Ishikawa (cell line): ENCODE results near the gene SHPK.

Source experiments
- CEBPB ChIP-seq: IDR thresholded peaks from 2 replicates; pipeline ENCODE4 v1.6.1; 2012
- CREB1 ChIP-seq: IDR thresholded peaks from 2 replicates; pipeline ENCODE4 v1.6.1; 2012; ENCODE audit warnings: low read depth
- EGR1 ChIP-seq: IDR thresholded peaks from 2 replicates; pipeline ENCODE4 v1.6.1; 2012
- EP300 ChIP-seq: IDR thresholded peaks from 2 replicates; pipeline ENCODE4 v1.6.1; 2012; ENCODE audit warnings: borderline replicate concordance
- FOXM1 ChIP-seq: IDR thresholded peaks from 2 replicates; pipeline ENCODE4 v1.6.1; 2012; ENCODE audit warnings: low read depth, borderline replicate concordance
- NFIC ChIP-seq: IDR thresholded peaks from 2 replicates; pipeline ENCODE4 v1.6.1; 2012
- RAD21 ChIP-seq: IDR thresholded peaks from 2 replicates; pipeline ENCODE4 v1.6.1; 2012; ENCODE audit warnings: low read depth
- REST ChIP-seq: IDR thresholded peaks from 2 replicates; pipeline ENCODE4 v1.6.1; 2012; ENCODE audit warnings: low read depth, mild to moderate bottlenecking
- TAF1 ChIP-seq: IDR thresholded peaks from 2 replicates; pipeline ENCODE4 v1.6.1; 2012; ENCODE audit warnings: low read depth, mild to moderate bottlenecking
- TCF12 ChIP-seq: IDR thresholded peaks from 2 replicates; pipeline ENCODE4 v1.6.1; 2012; ENCODE audit warnings: low read depth
- TEAD4 ChIP-seq: IDR thresholded peaks from 2 replicates; pipeline ENCODE4 v1.6.1; 2012
- YY1 ChIP-seq: IDR thresholded peaks from 2 replicates; pipeline ENCODE4 v1.6.1; 2012; ENCODE audit warnings: low read depth
- ZBTB7A ChIP-seq: IDR thresholded peaks from 2 replicates; pipeline ENCODE4 v1.6.1; 2012; ENCODE audit warnings: low read depth
- TF ChIP-seq, protein P1 (sequence below): IDR thresholded peaks from 2 replicates; pipeline ENCODE4 v1.6.1; 2012
- TF ChIP-seq, protein P2 (sequence below): IDR thresholded peaks from 2 replicates; pipeline ENCODE4 v1.6.1; 2012

Gene SHPK

GRCh38 chr17:3575511-3575910, 60.5 kb downstream of the SHPK start:
- TF ChIP-seq RAD21, result no peak
- TF ChIP-seq NFIC, result no peak
- TF ChIP-seq, protein P1, sequence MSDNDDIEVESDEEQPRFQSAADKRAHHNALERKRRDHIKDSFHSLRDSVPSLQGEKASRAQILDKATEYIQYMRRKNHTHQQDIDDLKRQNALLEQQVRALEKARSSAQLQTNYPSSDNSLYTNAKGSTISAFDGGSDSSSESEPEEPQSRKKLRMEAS, result no peak
- TF ChIP-seq CEBPB, result no peak
- TF ChIP-seq FOXM1, result no peak
- TF ChIP-seq CREB1, result no peak
- no peak for TF ChIP-seq YY1
- no peak for TF ChIP-seq TCF12
- no peak for TF ChIP-seq TEAD4
- TF ChIP-seq TAF1, result no peak
- TF ChIP-seq REST, result no peak
- TF ChIP-seq ZBTB7A, result no peak
- TF ChIP-seq EP300, result no peak
- no peak for TF ChIP-seq EGR1
- TF ChIP-seq, protein P2, sequence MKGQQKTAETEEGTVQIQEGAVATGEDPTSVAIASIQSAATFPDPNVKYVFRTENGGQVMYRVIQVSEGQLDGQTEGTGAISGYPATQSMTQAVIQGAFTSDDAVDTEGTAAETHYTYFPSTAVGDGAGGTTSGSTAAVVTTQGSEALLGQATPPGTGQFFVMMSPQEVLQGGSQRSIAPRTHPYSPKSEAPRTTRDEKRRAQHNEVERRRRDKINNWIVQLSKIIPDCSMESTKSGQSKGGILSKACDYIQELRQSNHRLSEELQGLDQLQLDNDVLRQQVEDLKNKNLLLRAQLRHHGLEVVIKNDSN, result no peak

DNA sequence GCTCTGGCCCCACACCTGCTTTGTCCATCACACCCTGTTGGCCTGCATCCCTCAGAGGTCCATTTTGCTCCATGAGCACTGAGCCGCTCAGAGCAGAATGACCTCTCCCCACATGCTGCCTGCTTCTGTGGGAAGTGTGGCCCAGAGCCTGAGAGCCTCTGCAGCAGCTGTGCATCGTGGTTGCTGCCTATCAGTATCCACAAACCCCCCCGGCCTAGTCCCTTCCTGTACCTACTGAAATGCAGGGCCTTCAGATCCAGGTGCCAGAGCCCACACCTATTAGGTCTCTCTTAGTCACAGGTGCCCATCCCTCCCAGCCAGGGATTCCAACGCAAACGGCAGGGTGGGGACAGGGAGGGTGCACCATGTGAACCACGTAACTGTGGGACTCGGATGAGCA, 61.8 kb downstream of the SHPK start:
- TF ChIP-seq FOXM1, result no peak
- no peak for TF ChIP-seq EP300
- TF ChIP-seq, protein P2, result no peak
- TF ChIP-seq TEAD4, result no peak
- no peak for TF ChIP-seq TAF1
- no peak for TF ChIP-seq ZBTB7A
- TF ChIP-seq, protein P1, result no peak
- TF ChIP-seq NFIC, result no peak
- no peak for TF ChIP-seq CEBPB
- no peak for TF ChIP-seq YY1
- no peak for TF ChIP-seq RAD21
- no peak for TF ChIP-seq TCF12
- no peak for TF ChIP-seq CREB1
- no peak for TF ChIP-seq REST
- no peak for TF ChIP-seq EGR1

DNA sequence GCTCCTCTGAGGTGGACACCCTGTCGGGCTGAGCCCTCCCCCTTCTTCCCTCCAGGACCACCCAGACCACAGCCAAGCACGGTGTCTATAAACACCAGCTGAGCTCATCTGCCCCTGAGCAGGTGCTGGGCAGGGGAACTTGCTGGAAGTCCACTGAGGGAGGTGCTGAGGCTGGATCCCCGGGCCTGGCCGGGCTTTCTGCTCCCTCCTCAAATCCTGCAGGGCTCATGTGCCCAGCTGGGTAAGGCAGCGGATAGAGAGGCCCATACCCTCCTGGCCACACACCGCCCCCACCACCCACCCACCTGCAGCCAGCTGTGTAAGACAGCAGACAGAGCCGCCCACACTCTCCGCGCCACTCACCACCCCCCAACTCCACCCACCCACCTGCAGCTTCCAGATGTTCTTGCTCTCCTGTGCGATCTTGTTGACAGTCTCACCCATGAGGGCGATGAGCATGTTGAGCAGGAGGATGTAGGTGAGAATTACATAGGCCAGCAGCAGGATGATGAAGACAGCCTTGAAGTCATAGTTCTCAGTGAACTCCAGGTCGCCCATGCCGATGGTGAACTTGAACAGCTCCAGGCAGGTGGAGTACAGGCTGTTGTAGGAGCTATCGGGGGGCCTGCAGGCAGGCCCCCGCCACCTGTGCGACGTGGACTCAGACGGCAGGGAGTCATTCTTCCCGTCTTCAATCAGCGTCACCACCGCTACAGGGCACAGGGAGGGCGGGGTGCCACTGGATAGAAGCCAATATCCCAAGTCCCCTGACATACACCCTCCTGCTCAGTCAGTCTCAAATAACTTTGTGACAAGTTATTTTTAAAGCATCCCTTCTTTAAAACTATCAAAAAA, 62.6 kb downstream of the SHPK start:
- no peak for TF ChIP-seq ZBTB7A
- no peak for TF ChIP-seq CREB1
- no peak for TF ChIP-seq TCF12
- no peak for TF ChIP-seq RAD21
- TF ChIP-seq YY1, result no peak
- TF ChIP-seq, protein P2, result no peak
- no peak for TF ChIP-seq REST
- no peak for TF ChIP-seq CEBPB
- no peak for TF ChIP-seq TAF1
- TF ChIP-seq, protein P1, result no peak
- no peak for TF ChIP-seq NFIC
- TF ChIP-seq FOXM1, result no peak
- TF ChIP-seq EGR1, result no peak
- TF ChIP-seq TEAD4, result no peak
